Measurements from ENCODE around the gene RMRP. TPM values are rescaled to one million over a fixed set of nuclear protein-coding genes. Genes with fewer than 3 reads are reported as not detected.

RMRP gene
- total and polyA plus RNA-seq, 11 donors = 118 to 18,741 (median 5,656) TPM

- peak overlapping the region in 3 of 12 donors; percentile 67 to 93 (median 75) for H3K4me3 ChIP-seq
These were observed 34.0 kb upstream of the RMRP start for GRCh38 chr9:35691757-35692301.

DNA sequence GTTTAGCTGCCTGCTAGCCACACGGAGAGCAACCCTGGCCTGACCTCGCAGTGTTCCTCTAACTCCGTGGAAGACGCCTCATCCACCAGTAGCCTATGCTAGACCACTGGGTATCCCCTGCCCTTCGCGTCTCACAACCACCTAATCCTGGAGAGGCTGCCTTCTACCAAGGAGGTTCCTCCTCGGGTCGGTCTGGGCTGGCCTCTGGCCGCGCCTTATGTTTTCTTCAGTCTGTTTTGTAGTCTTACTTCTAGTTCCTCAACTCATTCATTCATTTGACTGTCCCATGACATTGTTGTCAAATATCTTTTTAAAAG, 33.5 kb upstream of the RMRP start:
- Histone ChIP-seq H3K4me1 (peaks cover 0 to 38% (median 20%) of the 10 kb centered on the region in 12 donors), H3K4me3 (peak overlapping the region; percentile 61 to 93 (median 74)), H3K9me3 (no peaks in the 10 kb centered on the region), H3K27me3 (no peaks in the 10 kb centered on the region), H3K36me3 (peaks cover 0 to 14% (median 7%) of the 10 kb centered on the region in 9 donors), H3K27ac (peak overlapping the region; percentile 88 to 98 (median 97))
- ATAC-seq (peak in 1 of 4 donors; percentile 8), DNase-seq (no peak)
- 26 to 33% (median 31%) methylated on average over 9 to 10 of the region's 10 CpGs for WGBS, 4 donors
- TF ChIP-seq, protein P1, sequence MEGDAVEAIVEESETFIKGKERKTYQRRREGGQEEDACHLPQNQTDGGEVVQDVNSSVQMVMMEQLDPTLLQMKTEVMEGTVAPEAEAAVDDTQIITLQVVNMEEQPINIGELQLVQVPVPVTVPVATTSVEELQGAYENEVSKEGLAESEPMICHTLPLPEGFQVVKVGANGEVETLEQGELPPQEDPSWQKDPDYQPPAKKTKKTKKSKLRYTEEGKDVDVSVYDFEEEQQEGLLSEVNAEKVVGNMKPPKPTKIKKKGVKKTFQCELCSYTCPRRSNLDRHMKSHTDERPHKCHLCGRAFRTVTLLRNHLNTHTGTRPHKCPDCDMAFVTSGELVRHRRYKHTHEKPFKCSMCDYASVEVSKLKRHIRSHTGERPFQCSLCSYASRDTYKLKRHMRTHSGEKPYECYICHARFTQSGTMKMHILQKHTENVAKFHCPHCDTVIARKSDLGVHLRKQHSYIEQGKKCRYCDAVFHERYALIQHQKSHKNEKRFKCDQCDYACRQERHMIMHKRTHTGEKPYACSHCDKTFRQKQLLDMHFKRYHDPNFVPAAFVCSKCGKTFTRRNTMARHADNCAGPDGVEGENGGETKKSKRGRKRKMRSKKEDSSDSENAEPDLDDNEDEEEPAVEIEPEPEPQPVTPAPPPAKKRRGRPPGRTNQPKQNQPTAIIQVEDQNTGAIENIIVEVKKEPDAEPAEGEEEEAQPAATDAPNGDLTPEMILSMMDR (IDR thresholded peaks at IDR 0.05) = no peak
- intact Hi-C loops (cut with DNase I) = loop anchor here in 6 of 10 donors (2.0 to 10.0 kb wide), 4 partner anchors 32 to 86 kb away; partner anchors contain the start of genes CCDC107 (in 4 of the 6), RMRP (in 4 of the 6) and TESK1 (in 1 of the 6)

More at GRCh38 chr9:35691757-35692301, 34.0 kb upstream of the RMRP start:
- TF ChIP-seq POLR2A (IDR thresholded peaks at IDR 0.05) = no peak
- Histone ChIP-seq H3K9me3 (no peaks in the 10 kb centered on the region), H3K36me3 (peaks cover 0 to 19% (median 12%) of the 10 kb centered on the region in 9 donors), H3K27ac (peak overlapping the region; percentile 88 to 98 (median 97)), H3K27me3 (no peaks in the 10 kb centered on the region), H3K4me1 (peaks cover 0 to 32% (median 18%) of the 10 kb centered on the region in 12 donors)
- intact Hi-C loops (cut with DNase I) = loop anchor here in 6 of 10 donors (2.0 to 10.0 kb wide), 4 partner anchors 33 to 87 kb away; partner anchors contain the start of genes CCDC107 (in 4 of the 6), RMRP (in 4 of the 6) and TESK1 (in 1 of the 6)
- 70 to 74% (median 72%) methylated on average over 13 of the region's 13 CpGs for WGBS, 4 donors
- ATAC-seq (no peak), DNase-seq (peak in 1 of 5 donors; percentile 24)

GRCh38 chr9:35690614-35691333, 33.0 kb upstream of the RMRP start:
- intact Hi-C loops (cut with DNase I) = loop anchor here in 6 of 10 donors (1.0 to 10.0 kb wide), 6 partner anchors 32 to 86 kb away; partner anchors contain the start of genes CCDC107 (in 5 of the 6), RMRP (in 5 of the 6) and TESK1 (in 1 of the 6)
- Histone ChIP-seq H3K27me3 (no peaks in the 10 kb centered on the region), H3K36me3 (peaks cover 0 to 11% (median 6%) of the 10 kb centered on the region in 9 donors), H3K4me3 (peak overlapping the region; percentile 61 to 93 (median 74)), H3K4me1 (peaks cover 2 to 43% (median 25%) of the 10 kb centered on the region in 12 donors), H3K27ac (peak overlapping the region; percentile 88 to 98 (median 97)), H3K9me3 (no peaks in the 10 kb centered on the region)
- TF ChIP-seq, protein P1 (IDR thresholded peaks at IDR 0.05) = no peak
- TF ChIP-seq POLR2A (IDR thresholded peaks at IDR 0.05) = peak in 1 of 2 donors; percentile 34
- ATAC-seq = peak; percentile 23 to 65 (median 60)
- DNase-seq = peak; percentile 87 to 89 (median 89)
- WGBS, 4 donors = 0 to 2% (median 1%) methylated on average over 37 to 61 of the region's 61 CpGs

DNA sequence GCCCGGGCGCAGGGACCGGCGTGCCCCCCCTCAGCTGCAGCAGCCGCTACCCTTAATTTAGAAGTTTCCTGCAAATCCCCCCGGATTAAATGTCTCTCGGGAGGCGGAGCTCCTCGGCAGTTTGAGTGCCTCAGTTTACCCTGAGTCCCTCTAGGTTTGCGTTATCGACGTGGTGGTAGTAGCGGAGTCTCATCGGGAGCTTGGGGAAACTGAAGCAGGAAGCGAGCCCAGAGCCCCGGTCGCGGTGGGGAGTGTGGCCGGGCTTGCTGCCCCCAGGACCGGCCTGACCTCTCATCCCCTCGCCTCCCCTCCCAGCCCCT, 32.4 kb upstream of the RMRP start:
- intact Hi-C loops (cut with DNase I) = loop anchor here in 6 of 10 donors (1.0 to 10.0 kb wide), 6 partner anchors 31 to 85 kb away; partner anchors contain the start of genes CCDC107 (in 5 of the 6), RMRP (in 5 of the 6) and TESK1 (in 1 of the 6)
- Histone ChIP-seq H3K36me3 (peaks cover 0 to 13% (median 5%) of the 10 kb centered on the region in 9 donors), H3K4me1 (peaks cover 2 to 48% (median 28%) of the 10 kb centered on the region in 12 donors)

More for the DNA sequence above, 32.4 kb upstream of the RMRP start:
- Histone ChIP-seq H3K4me3 (peak overlapping the region; percentile 61 to 93 (median 74)), H3K27ac (peak overlapping the region; percentile 88 to 98 (median 97)), H3K9me3 (no peaks in the 10 kb centered on the region), H3K27me3 (no peaks in the 10 kb centered on the region)
- ATAC-seq (no peak), DNase-seq (no peak)
- WGBS, 4 donors = 0% methylated on average over 9 to 21 of the region's 21 CpGs
- TF ChIP-seq, protein P1 (IDR thresholded peaks at IDR 0.05) = no peak
- TF ChIP-seq POLR2A (IDR thresholded peaks at IDR 0.05) = no peak

Measured in heart left ventricle (tissue), 16 donors.